ENCODE data around the gene B3GLCT. TPM values are rescaled to one million over a fixed set of nuclear protein-coding genes. Genes with fewer than 3 reads are reported as not detected.

Gene B3GLCT
- polyA plus RNA-seq, 1 donor from 2014 or later, result 8.2 TPM

- TF ChIP-seq REST (IDR thresholded peaks at IDR 0.05; ENCODE audit: borderline replicate concordance), result no peak
- TF ChIP-seq, protein P1, sequence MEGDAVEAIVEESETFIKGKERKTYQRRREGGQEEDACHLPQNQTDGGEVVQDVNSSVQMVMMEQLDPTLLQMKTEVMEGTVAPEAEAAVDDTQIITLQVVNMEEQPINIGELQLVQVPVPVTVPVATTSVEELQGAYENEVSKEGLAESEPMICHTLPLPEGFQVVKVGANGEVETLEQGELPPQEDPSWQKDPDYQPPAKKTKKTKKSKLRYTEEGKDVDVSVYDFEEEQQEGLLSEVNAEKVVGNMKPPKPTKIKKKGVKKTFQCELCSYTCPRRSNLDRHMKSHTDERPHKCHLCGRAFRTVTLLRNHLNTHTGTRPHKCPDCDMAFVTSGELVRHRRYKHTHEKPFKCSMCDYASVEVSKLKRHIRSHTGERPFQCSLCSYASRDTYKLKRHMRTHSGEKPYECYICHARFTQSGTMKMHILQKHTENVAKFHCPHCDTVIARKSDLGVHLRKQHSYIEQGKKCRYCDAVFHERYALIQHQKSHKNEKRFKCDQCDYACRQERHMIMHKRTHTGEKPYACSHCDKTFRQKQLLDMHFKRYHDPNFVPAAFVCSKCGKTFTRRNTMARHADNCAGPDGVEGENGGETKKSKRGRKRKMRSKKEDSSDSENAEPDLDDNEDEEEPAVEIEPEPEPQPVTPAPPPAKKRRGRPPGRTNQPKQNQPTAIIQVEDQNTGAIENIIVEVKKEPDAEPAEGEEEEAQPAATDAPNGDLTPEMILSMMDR (IDR thresholded peaks at IDR 0.05; ENCODE audit: poor library complexity, severe bottlenecking), result no peak
- TF ChIP-seq EP300 (conservative IDR thresholded peaks at IDR 0.05; ENCODE audit: poor library complexity, severe bottlenecking), result no peak
- no peak for TF ChIP-seq SMC3 (conservative IDR thresholded peaks at IDR 0.05; ENCODE audit: poor library complexity)
- TF ChIP-seq TAF1 (IDR thresholded peaks at IDR 0.05; ENCODE audit: low read depth), result no peak
- no peak for TF ChIP-seq POLR2AphosphoS5 (IDR thresholded peaks at IDR 0.05)
- TF ChIP-seq MXI1 (conservative IDR thresholded peaks at IDR 0.05; ENCODE audit: poor library complexity, severe bottlenecking), result no peak
- no peak for TF ChIP-seq EZH2 (IDR thresholded peaks at IDR 0.05; ENCODE audit: borderline replicate concordance, insufficient read depth, low read length, poor library complexity, severe bottlenecking)
- TF ChIP-seq RAD21 (conservative IDR thresholded peaks at IDR 0.05), result no peak
- Histone ChIP-seq H3K4me3 (ENCODE audit: low read length) (no peak overlapping the region), H3K79me2 (replicated peaks; ENCODE audit: insufficient read depth, low read length) (no peaks in the 10 kb centered on the region), H3K9ac (ENCODE audit: low read length) (no peak overlapping the region), H2AFZ (ENCODE audit: low read depth, low read length) (no peak overlapping the region), H3K9me3 (ENCODE audit: low read length) (no peaks in the 10 kb centered on the region), H3K4me2 (ENCODE audit: low read length) (no peak overlapping the region), H3F3A (ENCODE audit: insufficient read depth, low read length, poor library complexity, severe bottlenecking) (no peaks in the 10 kb centered on the region), H3K9me2 (ENCODE audit: insufficient read depth, low read length) (no peaks in the 10 kb centered on the region), H3K27me3 (ENCODE audit: insufficient read depth, low read depth, low read length) (no peaks in the 10 kb centered on the region), H4K20me1 (ENCODE audit: insufficient read depth) (no peaks in the 10 kb centered on the region), H3K27ac (ENCODE audit: low read length) (no peak overlapping the region), H3K36me3 (ENCODE audit: insufficient read depth, low read length) (no peaks in the 10 kb centered on the region)
These were observed 7.5 kb upstream of the B3GLCT start for GRCh38 chr13:31192306-31192705.

- no peaks in the 10 kb centered on the region for H4K20me1 ChIP-seq (ENCODE audit: insufficient read depth)
- H3K27me3 ChIP-seq (ENCODE audit: insufficient read depth, low read depth, low read length), result no peaks in the 10 kb centered on the region
- TF ChIP-seq TAF1 (IDR thresholded peaks at IDR 0.05; ENCODE audit: low read depth), result no peak
- no peak for TF ChIP-seq RAD21 (conservative IDR thresholded peaks at IDR 0.05)
- no peak for TF ChIP-seq REST (IDR thresholded peaks at IDR 0.05; ENCODE audit: borderline replicate concordance)
- no peak for TF ChIP-seq SMC3 (conservative IDR thresholded peaks at IDR 0.05; ENCODE audit: poor library complexity)
- TF ChIP-seq MXI1 (conservative IDR thresholded peaks at IDR 0.05; ENCODE audit: poor library complexity, severe bottlenecking), result no peak
- TF ChIP-seq POLR2AphosphoS5 (IDR thresholded peaks at IDR 0.05), result no peak
- TF ChIP-seq EP300 (conservative IDR thresholded peaks at IDR 0.05; ENCODE audit: poor library complexity, severe bottlenecking), result no peak
- TF ChIP-seq, protein P1 (IDR thresholded peaks at IDR 0.05; ENCODE audit: poor library complexity, severe bottlenecking), result no peak
- no peak for TF ChIP-seq EZH2 (IDR thresholded peaks at IDR 0.05; ENCODE audit: borderline replicate concordance, insufficient read depth, low read length, poor library complexity, severe bottlenecking)
- H3K4me3 ChIP-seq (ENCODE audit: low read length), result no peak overlapping the region
- H3K79me2 ChIP-seq (replicated peaks; ENCODE audit: insufficient read depth, low read length), result no peaks in the 10 kb centered on the region
- no peak overlapping the region for H3K9ac ChIP-seq (ENCODE audit: low read length)
- no peak overlapping the region for H3K27ac ChIP-seq (ENCODE audit: low read length)
- no peak overlapping the region for H2AFZ ChIP-seq (ENCODE audit: low read depth, low read length)
- no peaks in the 10 kb centered on the region for H3K9me2 ChIP-seq (ENCODE audit: insufficient read depth, low read length)
- H3K9me3 ChIP-seq (ENCODE audit: low read length), result no peaks in the 10 kb centered on the region
- H3F3A ChIP-seq (ENCODE audit: insufficient read depth, low read length, poor library complexity, severe bottlenecking), result no peaks in the 10 kb centered on the region
- no peak overlapping the region for H3K4me2 ChIP-seq (ENCODE audit: low read length)
- H3K36me3 ChIP-seq (ENCODE audit: insufficient read depth, low read length), result no peaks in the 10 kb centered on the region
These were observed 4.2 kb upstream of the B3GLCT start for GRCh38 chr13:31195616-31196015.
